Measurements from ENCODE around the gene CCT5.
"Not testable (repeated sequence)": the region's sequence is repeated elsewhere in the genome, so short reads cannot be mapped to it uniquely, and the experiment has no call there.

CCT5 gene

GRCh38 chr5:10247217-10247616 lies 2.9 kb upstream of the CCT5 start:
- DNase-seq = not testable (repeated sequence)

- no peak for DNase-seq
Measured at GRCh38 chr5:10248378-10249260, 1.5 kb upstream of the CCT5 start.

- no peak for DNase-seq
Measured at GRCh38 chr5:10250806-10251276, 761 bp downstream of the CCT5 start.

- DNase-seq = no peak
Measured at GRCh38 chr5:10251405-10251804, 1.3 kb downstream of the CCT5 start.

DNA sequence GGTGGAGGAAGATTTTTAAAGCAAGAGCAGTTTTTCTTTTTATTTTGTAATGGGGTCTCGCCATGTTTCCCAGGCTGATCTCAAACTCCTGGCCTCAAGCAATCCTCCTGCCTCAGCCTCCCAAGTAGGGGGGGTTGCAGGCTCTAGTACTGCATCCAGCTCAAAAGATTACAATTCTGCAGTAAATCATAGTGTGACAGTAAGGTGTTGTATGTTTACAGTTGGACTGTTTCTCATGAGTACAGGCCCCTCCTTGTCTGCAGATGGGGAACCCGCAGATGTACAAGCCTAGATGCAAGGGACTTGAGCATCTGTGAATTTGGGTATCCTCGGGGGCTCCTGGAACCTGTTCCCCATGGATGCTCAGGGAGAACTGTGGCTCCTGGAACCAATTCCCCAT lies 3.3 kb downstream of the CCT5 start:
- DNase-seq = no peak

DNA sequence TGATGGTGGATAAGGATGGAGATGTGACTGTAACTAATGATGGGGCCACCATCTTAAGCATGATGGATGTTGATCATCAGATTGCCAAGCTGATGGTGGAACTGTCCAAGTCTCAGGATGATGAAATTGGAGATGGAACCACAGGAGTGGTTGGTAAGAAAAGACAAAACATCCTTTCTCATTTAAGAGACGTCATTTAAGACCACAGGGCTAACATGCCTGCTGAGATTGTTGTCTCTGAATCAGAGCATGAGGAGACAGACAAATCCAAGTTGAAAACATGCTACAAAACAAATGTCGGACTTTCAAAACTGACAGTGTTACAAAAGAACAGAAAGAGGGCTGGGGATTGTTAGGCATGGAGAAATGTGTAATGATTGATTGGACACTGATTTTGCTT lies 4.6 kb downstream of the CCT5 start:
- DNase-seq = no peak

DNA sequence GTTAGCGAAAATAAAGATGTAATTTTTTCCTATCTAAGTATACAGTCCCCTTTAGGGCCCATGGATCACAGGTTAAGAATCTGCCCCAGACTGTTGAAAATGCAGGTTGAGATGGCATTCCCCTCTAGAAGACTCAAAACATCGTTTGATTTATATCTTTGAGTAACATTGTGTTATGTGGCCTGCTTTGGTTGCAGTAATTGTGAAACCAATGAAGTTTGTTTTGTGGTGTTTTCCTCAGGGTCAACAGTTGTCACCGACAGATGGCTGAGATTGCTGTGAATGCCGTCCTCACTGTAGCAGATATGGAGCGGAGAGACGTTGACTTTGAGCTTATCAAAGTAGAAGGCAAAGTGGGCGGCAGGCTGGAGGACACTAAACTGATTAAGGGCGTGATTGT lies 7.8 kb downstream of the CCT5 start:
- DNase-seq = no peak

DNA sequence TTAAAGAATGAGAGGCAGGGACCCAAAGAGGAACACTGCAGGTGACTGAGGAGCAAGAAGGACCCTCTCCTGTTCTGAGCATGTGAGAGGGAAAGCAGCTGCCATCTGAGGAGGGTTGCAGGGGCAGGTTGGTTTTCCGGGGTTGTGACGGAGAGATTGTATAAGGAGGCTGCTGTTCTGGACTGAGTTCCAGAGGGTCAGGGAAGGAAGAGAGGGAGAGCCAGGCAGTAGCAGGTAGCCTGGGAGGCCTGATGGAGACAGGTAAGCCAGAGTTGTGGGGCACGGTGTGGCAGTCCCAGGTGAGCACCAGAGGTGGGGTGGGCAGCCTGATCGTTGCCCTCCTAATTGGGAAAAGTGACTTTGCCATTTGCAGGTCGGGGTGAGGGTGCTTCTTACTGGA lies 9.8 kb downstream of the CCT5 start:
- DNase-seq = no peak

DNA sequence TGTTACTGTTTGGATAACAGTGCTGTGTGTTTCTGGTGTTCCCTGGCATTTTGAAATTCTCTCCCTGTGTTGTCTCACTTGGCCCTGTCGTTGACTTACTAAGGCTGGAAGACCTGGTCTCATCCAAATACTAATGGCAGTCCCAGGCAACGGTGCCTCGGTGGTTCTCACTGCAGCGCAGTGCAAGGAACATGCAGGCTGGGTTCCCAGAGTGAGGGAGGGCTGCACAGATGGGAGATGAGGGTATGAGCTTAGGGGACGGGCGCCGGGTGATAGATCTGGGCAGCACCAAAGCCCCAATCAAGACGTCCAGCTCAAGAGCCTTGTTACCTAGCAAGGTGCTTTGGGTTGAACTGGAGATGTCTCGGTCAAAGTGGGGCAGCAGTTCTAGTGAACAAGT lies 11.0 kb downstream of the CCT5 start:
- no peak for DNase-seq

DNA sequence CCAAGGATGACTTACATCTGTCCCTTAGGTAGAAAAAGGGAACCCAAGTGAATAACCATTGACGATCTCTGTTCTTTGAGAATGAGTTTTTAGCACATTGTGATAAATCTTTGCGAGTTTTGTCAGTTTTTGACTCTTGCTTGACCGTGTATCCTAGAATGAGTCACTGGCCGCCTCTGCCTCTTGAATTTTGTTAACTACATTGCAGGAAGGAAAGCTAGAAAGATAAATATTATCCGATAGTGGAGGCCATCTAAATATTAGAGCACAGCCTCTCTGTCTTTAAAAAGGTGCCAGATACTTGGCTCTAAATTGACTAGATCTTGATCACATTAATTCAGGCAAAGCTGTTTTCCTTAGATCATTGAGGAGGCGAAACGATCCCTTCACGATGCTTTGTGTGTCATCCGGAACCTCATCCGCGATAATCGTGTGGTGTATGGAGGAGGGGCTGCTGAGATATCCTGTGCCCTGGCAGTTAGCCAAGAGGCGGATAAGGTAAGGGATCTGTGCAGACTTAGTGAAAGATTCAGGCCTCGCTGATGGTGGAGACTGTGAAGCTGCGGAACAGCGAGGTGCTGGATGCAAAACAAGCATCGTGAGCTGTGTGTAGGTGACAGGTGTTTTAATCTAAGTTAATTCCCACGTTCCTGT lies 12.2 kb downstream of the CCT5 start:
- DNase-seq = no peak

- DNase-seq = no peak
Measured at GRCh38 chr5:10262995-10263394, 12.9 kb downstream of the CCT5 start.

DNA sequence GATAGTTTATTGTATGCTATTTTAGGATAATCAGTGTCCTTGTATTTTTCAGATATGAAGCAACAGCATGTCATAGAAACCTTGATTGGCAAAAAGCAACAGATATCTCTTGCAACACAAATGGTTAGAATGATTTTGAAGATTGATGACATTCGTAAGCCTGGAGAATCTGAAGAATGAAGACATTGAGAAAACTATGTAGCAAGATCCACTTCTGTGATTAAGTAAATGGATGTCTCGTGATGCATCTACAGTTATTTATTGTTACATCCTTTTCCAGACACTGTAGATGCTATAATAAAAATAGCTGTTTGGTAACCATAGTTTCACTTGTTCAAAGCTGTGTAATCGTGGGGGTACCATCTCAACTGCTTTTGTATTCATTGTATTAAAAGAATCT lies 14.5 kb downstream of the CCT5 start:
- DNase-seq = no peak

GRCh38 chr5:10265245-10266109 lies 15.4 kb downstream of the CCT5 start:
- DNase-seq = no peak

DNA sequence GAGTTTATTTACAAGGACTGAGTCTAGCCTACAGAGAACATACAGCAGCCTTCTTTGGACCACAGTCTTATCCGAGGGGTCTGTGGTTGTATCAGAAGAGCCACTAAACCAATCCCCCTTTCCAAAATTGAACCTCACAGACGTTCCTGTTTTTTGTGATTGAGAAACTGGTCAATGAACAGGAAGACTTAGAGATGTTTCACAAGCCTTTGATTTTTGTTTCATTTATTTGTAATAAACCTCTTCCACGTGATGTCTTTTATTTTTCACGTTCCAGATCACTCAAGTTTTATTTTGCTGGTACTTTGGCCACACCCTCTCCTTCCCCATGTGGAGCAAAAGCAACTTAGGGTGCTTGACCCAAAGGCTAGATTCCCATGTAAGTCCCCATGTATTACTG lies 16.1 kb downstream of the CCT5 start:
- DNase-seq = no peak

DNA sequence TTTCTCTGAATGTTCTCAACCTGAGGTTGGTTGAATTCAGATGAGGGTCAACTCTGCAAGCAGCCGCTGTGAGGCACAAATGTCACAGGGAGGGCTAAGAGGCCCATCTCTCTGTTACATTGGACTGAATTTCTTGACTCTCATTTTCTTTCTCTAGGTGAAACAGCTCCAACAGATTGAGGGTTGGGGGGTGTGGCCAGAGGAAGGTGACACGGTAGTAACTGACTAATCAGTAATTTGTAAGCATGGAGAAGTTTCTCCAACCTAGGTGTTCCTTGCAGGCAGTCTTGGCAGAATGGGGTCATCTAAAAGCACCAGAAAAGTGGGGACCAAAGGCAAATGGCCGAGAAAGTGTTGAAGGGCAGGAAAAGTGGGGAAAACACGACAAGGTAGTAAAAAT lies 16.8 kb downstream of the CCT5 start:
- DNase-seq = no peak

GRCh38 chr5:10268100-10268499 lies 18.0 kb downstream of the CCT5 start:
- no peak for DNase-seq

- DNase-seq = no peak
Measured at GRCh38 chr5:10272053-10272874, 22.2 kb downstream of the CCT5 start.

- not testable (repeated sequence) for DNase-seq
Measured at GRCh38 chr5:10272875-10273209, 22.8 kb downstream of the CCT5 start.

DNA sequence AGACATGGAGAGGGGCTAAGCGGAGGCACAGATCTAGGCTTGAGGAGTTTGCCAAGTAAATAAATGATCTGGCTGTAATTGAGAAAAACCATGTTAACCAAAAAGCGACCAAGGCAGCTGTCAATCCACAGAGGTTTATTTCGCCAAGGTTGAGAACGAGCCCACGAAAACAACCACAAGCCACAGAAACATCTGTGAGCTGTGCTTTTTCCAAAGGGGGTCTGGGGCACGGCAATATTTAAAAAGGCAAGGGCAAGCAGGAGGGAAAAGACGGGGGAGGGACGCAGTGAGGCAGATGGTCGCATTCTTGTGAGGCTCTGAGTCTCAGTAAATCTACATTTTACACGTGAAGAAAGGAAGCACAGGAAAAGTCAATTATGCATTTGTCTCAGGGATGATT lies 25.4 kb downstream of the CCT5 start:
- no peak for DNase-seq

DNA sequence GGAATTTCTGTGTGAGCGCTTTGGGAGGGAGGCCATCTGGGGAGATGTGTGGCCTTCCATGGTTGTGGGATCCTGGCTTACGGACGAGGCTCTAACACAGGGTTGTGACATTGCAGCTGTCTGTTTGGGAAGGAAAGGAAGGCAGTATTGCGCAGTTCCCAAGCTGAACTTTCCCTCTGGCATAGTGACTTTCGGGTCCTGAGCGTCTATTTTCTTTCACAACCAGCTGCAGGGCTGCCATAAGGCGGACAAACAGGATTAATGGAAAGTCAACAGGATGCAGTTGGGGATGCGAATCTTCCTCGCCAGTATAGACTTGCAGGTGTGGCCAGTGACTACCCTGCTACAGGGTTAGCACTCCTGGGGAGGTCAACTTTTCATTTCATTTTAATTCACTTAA lies 25.9 kb downstream of the CCT5 start:
- no peak for DNase-seq

GRCh38 chr5:10276691-10277090 lies 26.6 kb downstream of the CCT5 start:
- DNase-seq = no peak

All from effector CD8-positive, alpha-beta T cell (primary cell).